GM12878 (cell line): ENCODE data around the gene PRDM1. TPM values are rescaled to one million over a fixed set of nuclear protein-coding genes. Genes with fewer than 3 reads are reported as not detected.

Experiments
- ATAC-seq: fragments of 200-7000 bp; cut with Tn5 transposase; 3 replicates; pipeline ENCODE4 v1.9.1; 2020; ENCODE audit warnings: mild to moderate bottlenecking, moderate library complexity
- BruUV-seq: library from RNA; stranded (reverse); fragments of 400-500 nt; replicated peaks from 2 replicates; lab custom pipeline; 2021; lab: Mats Ljungman, UMichigan
- CTCF ChIA-PET: fragments of 300-600 bp; sonication (Branson Sonifier 250); formaldehyde crosslinking; extraction: SDS; loops from one replicate; lab custom pipeline; 2021; ENCODE audit warnings: inconsistent platforms; lab: Yijun Ruan, JAX
- POLR2A ChIA-PET: fragments of 350-600 bp; formaldehyde crosslinking; extraction: SDS; loops from one replicate; lab custom pipeline; 2021; ENCODE audit warnings: inconsistent platforms; lab: Charles Lee
- RAD21 ChIA-PET: fragments of 300-600 bp; sonication (Branson Sonifier 250); formaldehyde crosslinking; loops from one replicate; lab custom pipeline; 2023; ENCODE audit warnings: antibody characterized with exemption; ENCODE audit not compliant: unreplicated experiment; lab: Charles Lee
- SMC1A ChIA-PET: fragments of 300-600 bp; sonication (Branson Sonifier 250); formaldehyde crosslinking; loops from one replicate; lab custom pipeline; 2023; ENCODE audit not compliant: unreplicated experiment, uncharacterized antibody; lab: Charles Lee
- DNase-seq: peaks from one replicate; pipeline ENCODE4 v3.0.0-alpha.2; 2011; ENCODE audit warnings: low read depth, low spot score
- FAIRE-seq: peaks from 3 replicates; lab custom pipeline; 2011; peaks lifted over from hg19 to GRCh38; lab: Jason Lieb, UNC
- H2AFZ ChIP-seq: 2 replicates; pipeline ENCODE4 v1.6.0; 2011; ENCODE audit warnings: low read depth, low read length, control low read depth; ENCODE audit not compliant: control insufficient read depth
- H3K27ac ChIP-seq: 2 replicates; pipeline ENCODE4 v1.5.1; 2011; ENCODE audit warnings: control low read depth; ENCODE audit not compliant: control insufficient read depth, insufficient read depth
- H3K27me3 ChIP-seq, 2 experiments: replicated peaks in 1 of 2; 2 replicates each; pipeline versions ENCODE4 v1.6.0 to v1.6.1; 2011; ENCODE audit warnings: low read length in 1 of 2; ENCODE audit not compliant: control insufficient read depth in 2 of 2, insufficient read depth in 2 of 2
- H3K36me3 ChIP-seq, 2 experiments: 2 replicates each; pipeline ENCODE4 v1.5.1; 2011; ENCODE audit warnings: low read length in 1 of 2; ENCODE audit not compliant: control insufficient read depth in 2 of 2, insufficient read depth in 2 of 2
- H3K4me1 ChIP-seq: 2 replicates; pipeline ENCODE4 v1.6.1; 2011; ENCODE audit warnings: mild to moderate bottlenecking, low read length, moderate library complexity, mixed read lengths; ENCODE audit not compliant: control insufficient read depth, insufficient read depth
- H3K4me2 ChIP-seq: 2 replicates; pipeline ENCODE4 v1.6.0; 2011; ENCODE audit warnings: control low read depth; ENCODE audit not compliant: control insufficient read depth, insufficient read depth
- H3K4me3 ChIP-seq: fragments of 200-600 bp; sonication (generic); 2 replicates; pipeline ENCODE4 v1.5.1; 2016
- H3K79me2 ChIP-seq: 2 replicates; pipeline ENCODE4 v1.6.0; 2011; ENCODE audit warnings: low read length; ENCODE audit not compliant: control insufficient read depth, insufficient read depth
- H3K9ac ChIP-seq: 2 replicates; pipeline ENCODE4 v1.8.0; 2011; ENCODE audit warnings: low read length, control low read depth, mixed read lengths; ENCODE audit not compliant: control insufficient read depth, insufficient read depth
- H3K9me3 ChIP-seq: replicated peaks from 3 replicates; pipeline ENCODE4 v1.5.1; 2011; ENCODE audit warnings: mild to moderate bottlenecking, low read length; ENCODE audit not compliant: control insufficient read depth, insufficient read depth
- H4K20me1 ChIP-seq: 2 replicates; pipeline ENCODE4 v1.6.0; 2011; ENCODE audit not compliant: control insufficient read depth, insufficient read depth
- BCL3 ChIP-seq: IDR thresholded peaks from 2 replicates; pipeline ENCODE4 v1.6.1; 2011; ENCODE audit warnings: borderline replicate concordance, low read depth, mild to moderate bottlenecking, moderate library complexity, low read length; ENCODE audit not compliant: insufficient read depth, poor library complexity, severe bottlenecking
- CREB1 ChIP-seq: IDR thresholded peaks from 2 replicates; pipeline ENCODE4 v1.6.1; 2012; ENCODE audit warnings: low read depth, mild to moderate bottlenecking, inconsistent platforms
- IKZF1 ChIP-seq: fragments of 450-650 bp; conservative IDR thresholded peaks from 2 replicates; pipeline ENCODE4 v1.6.1; 2017; ENCODE audit warnings: antibody characterized with exemption, mild to moderate bottlenecking
- MEF2B ChIP-seq: fragments of 450-650 bp; IDR thresholded peaks from 2 replicates; pipeline ENCODE4 v1.6.1; 2018; ENCODE audit warnings: mild to moderate bottlenecking, moderate library complexity; ENCODE audit not compliant: partially characterized antibody, poor library complexity, severe bottlenecking
- MTA3 ChIP-seq: IDR thresholded peaks from 2 replicates; pipeline ENCODE4 v1.6.1; 2012; ENCODE audit warnings: low read length, inconsistent platforms, borderline replicate concordance
- NFXL1 ChIP-seq: fragments of 450-650 bp; IDR thresholded peaks from 2 replicates; pipeline ENCODE4 v1.6.1; 2017; ENCODE audit warnings: antibody characterized with exemption, mild to moderate bottlenecking, borderline replicate concordance
- RAD51 ChIP-seq: fragments of 450-650 bp; IDR thresholded peaks from 2 replicates; pipeline ENCODE4 v1.6.1; 2016; ENCODE audit warnings: moderate library complexity, mild to moderate bottlenecking, inconsistent platforms
- SIX5 ChIP-seq: IDR thresholded peaks from 2 replicates; pipeline ENCODE4 v1.6.1; 2011; ENCODE audit warnings: mild to moderate bottlenecking, low read depth, low read length, moderate library complexity; ENCODE audit not compliant: severe bottlenecking
- STAT3 ChIP-seq: IDR thresholded peaks from 2 replicates; pipeline ENCODE4 v1.6.1; 2011; ENCODE audit warnings: low read depth, low read length, improper control_type of control experiment
- TARDBP ChIP-seq: IDR thresholded peaks from 2 replicates; pipeline ENCODE4 v1.6.1; 2016; ENCODE audit warnings: borderline replicate concordance
- ZBED1 ChIP-seq: IDR thresholded peaks from 2 replicates; pipeline ENCODE4 v1.6.1; 2016; ENCODE audit warnings: borderline replicate concordance
- WGBS: methylation state at CpG from one replicate; pipeline ENCODE4 v1.1.6; 2016; ENCODE audit warnings: low lambda C conversion rate; ENCODE audit not compliant: insufficient replicate concordance, insufficient coverage; ENCODE audit errors: missing lambda C conversion rate; 5-methylcytosine and 5-hydroxymethylcytosine counted together
- in situ Hi-C: fragments of 300-500 bp; cut with MboI; formaldehyde crosslinking; loops from 9 replicates; pipeline ENCODE4 v1.14.3; 2018; ENCODE audit warnings: mixed read lengths
- intact Hi-C: fragments of 100-400 bp; cut with micrococcal nuclease; formaldehyde crosslinking; loops from one replicate; pipeline ENCODE4 v1.14.2; 2022; ENCODE audit not compliant: unreplicated experiment
- polyA plus RNA-seq, 11 experiments: library from polyadenylated mRNA; depleted of rRNA in 4 of 11; unstranded in 6 of 11; stranded (reverse) in 5 of 11; fragments of >200 nt; fragmentation: Nextera tagmentation in 4 of 11; fragmentation: Illumina TruSeq in 1 of 11; extraction: Ambion mirVana in 4 of 11; extraction: Trizol in 1 of 11; gene quantifications; 1 replicate in 1 of 11; 2 replicates in 10 of 11; pipeline versions ENCODE4 v1.2.1 to v1.2.3, GENCODE V29; 2011 to 2016; ENCODE audit warnings: inconsistent platforms in 2 of 11, missing spikeins in 2 of 11, low read depth in 1 of 11
- total RNA-seq, 4 experiments: library from RNA; depleted of rRNA in 3 of 4; stranded (reverse); fragments of >200 nt in 3 of 4; fragmentation: Illumina TruSeq in 1 of 4; extraction: Trizol in 1 of 4; gene quantifications; 2 replicates each; pipeline versions ENCODE4 v1.2.1 to v1.2.3, GENCODE V29; 2013 to 2021
- TF ChIP-seq, protein P1 (sequence below): fragments of 450-650 bp; IDR thresholded peaks from 2 replicates; pipeline ENCODE4 v1.6.1; 2016; ENCODE audit warnings: mild to moderate bottlenecking, moderate library complexity, borderline replicate concordance
- TF ChIP-seq, protein P2 (sequence below): fragments of 450-650 bp; IDR thresholded peaks from 2 replicates; pipeline ENCODE4 v1.6.1; 2017; ENCODE audit warnings: borderline replicate concordance

Gene PRDM1
- total and polyA plus RNA-seq, 10 of the 15 experiments (the other 5 are each of a cell fraction or from before 2014, with no cell fraction given), result 1.9 to 15.8 (median 4.1) TPM

DNA sequence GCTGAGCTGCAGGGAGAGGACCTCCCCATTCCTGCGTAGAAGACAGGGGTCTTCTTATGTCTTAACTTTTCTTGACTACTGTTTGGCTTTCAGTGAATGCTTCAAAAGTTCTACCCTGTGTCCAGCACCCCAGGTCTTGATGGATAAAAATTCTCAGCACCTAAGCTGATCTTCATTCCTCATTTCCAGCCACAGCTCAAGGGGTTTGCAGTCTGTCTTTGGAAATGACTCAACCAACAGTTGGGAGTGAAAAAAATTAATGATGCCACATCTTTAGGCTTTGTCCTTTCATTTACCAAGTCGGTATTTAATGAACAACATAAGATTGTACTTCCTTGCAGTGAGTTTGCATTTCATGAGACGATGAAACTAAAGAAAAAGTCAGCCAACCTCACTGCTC is 40.3 kb downstream of the PRDM1 start:
- DNase-seq (no peak), FAIRE-seq (no peak), ATAC-seq (no peak; the same call in 2 of the 3 replicates)
- SMC1A ChIA-PET, result interaction anchor here (0.9 to 2.2 kb wide), 10 partner anchors 15 to 312 kb away, joined by 3 to 16 read pairs (median 4); no protein-coding TSS in a partner anchor
- peaks cover 46% of the 10 kb centered on the region for H3K4me1 ChIP-seq
- intact Hi-C loops, result loop anchor here (1.0 kb wide), 2 partner anchors 23 to 38 kb away; no protein-coding TSS in a partner anchor
- CTCF ChIA-PET, result interaction anchor here (0.7 to 2.4 kb wide), 3 partner anchors 12 to 97 kb away, joined by 3 to 14 read pairs (median 4); no protein-coding TSS in a partner anchor
- peak overlapping the region; percentile 55 for H3K27ac ChIP-seq
- no TSS peak for BruUV-seq
- H3K36me3 ChIP-seq, result no peaks in the 10 kb centered on the region
- POLR2A ChIA-PET, result interaction anchor here (0.6 to 1.6 kb wide), 5 partner anchors 9 to 37 kb away, joined by 3 to 4 read pairs (median 4); no protein-coding TSS in a partner anchor
- peak overlapping the region; percentile 71 for H3K4me2 ChIP-seq
- H2AFZ ChIP-seq, result peak overlapping the region; percentile 8
- H3K27me3 ChIP-seq, result peaks cover 0 to 2% of the 10 kb centered on the region in 2 experiments; a peak in 1 of 4 replicates
- RAD21 ChIA-PET, result interaction anchor here (0.7 to 2.7 kb wide), 10 partner anchors 15 to 1969 kb away, joined by 3 to 13 read pairs (median 3); no protein-coding TSS in a partner anchor
- peak overlapping the region; percentile 38; the same call in 1 of the 2 replicates for H3K4me3 ChIP-seq
- no peaks in the 10 kb centered on the region for H4K20me1 ChIP-seq
- no peaks in the 10 kb centered on the region for H3K79me2 ChIP-seq
- H3K9me3 ChIP-seq, result no peaks in the 10 kb centered on the region
- H3K9ac ChIP-seq, result peak overlapping the region; percentile 33; the same call in 1 of the 2 replicates
- in situ Hi-C loops, result no loop called here
- TF ChIP-seq CREB1 (0 out of 2 replicates have a peak, but pooled peaks have one; percentile 3), MTA3 (peak; percentile 11; the same call in 1 of the 2 replicates), STAT3 (no peak; the same call in 1 of the 2 replicates), NFXL1 (no peak), IKZF1 (0 out of 2 replicates have a peak, but pooled peaks have one; percentile 12), ZBED1 (0 out of 2 replicates have a peak, but pooled peaks have one; percentile 7), MEF2B (no peak), BCL3 (no peak), TARDBP (no peak), RAD51 (no peak), SIX5 (no peak)
- TF ChIP-seq, protein P1, sequence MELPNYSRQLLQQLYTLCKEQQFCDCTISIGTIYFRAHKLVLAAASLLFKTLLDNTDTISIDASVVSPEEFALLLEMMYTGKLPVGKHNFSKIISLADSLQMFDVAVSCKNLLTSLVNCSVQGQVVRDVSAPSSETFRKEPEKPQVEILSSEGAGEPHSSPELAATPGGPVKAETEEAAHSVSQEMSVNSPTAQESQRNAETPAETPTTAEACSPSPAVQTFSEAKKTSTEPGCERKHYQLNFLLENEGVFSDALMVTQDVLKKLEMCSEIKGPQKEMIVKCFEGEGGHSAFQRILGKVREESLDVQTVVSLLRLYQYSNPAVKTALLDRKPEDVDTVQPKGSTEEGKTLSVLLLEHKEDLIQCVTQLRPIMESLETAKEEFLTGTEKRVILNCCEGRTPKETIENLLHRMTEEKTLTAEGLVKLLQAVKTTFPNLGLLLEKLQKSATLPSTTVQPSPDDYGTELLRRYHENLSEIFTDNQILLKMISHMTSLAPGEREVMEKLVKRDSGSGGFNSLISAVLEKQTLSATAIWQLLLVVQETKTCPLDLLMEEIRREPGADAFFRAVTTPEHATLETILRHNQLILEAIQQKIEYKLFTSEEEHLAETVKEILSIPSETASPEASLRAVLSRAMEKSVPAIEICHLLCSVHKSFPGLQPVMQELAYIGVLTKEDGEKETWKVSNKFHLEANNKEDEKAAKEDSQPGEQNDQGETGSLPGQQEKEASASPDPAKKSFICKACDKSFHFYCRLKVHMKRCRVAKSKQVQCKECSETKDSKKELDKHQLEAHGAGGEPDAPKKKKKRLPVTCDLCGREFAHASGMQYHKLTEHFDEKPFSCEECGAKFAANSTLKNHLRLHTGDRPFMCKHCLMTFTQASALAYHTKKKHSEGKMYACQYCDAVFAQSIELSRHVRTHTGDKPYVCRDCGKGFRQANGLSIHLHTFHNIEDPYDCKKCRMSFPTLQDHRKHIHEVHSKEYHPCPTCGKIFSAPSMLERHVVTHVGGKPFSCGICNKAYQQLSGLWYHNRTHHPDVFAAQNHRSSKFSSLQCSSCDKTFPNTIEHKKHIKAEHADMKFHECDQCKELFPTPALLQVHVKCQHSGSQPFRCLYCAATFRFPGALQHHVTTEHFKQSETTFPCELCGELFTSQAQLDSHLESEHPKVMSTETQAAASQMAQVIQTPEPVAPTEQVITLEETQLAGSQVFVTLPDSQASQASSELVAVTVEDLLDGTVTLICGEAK, result no peak
- TF ChIP-seq, protein P2, sequence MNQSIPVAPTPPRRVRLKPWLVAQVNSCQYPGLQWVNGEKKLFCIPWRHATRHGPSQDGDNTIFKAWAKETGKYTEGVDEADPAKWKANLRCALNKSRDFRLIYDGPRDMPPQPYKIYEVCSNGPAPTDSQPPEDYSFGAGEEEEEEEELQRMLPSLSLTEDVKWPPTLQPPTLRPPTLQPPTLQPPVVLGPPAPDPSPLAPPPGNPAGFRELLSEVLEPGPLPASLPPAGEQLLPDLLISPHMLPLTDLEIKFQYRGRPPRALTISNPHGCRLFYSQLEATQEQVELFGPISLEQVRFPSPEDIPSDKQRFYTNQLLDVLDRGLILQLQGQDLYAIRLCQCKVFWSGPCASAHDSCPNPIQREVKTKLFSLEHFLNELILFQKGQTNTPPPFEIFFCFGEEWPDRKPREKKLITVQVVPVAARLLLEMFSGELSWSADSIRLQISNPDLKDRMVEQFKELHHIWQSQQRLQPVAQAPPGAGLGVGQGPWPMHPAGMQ, result no peak
- 12% methylated on average over 3 of the region's 3 CpGs for WGBS
